ENCODE measurements around the gene ALKBH4. TPM values are rescaled to one million over a fixed set of nuclear protein-coding genes. Genes with fewer than 3 reads are reported as not detected.

Gene ALKBH4
- total and polyA plus RNA-seq, 2 donors (not counting 3 experiments of a cell fraction or from before 2014, with no cell fraction given), result 5.3 to 10.8 TPM

DNA sequence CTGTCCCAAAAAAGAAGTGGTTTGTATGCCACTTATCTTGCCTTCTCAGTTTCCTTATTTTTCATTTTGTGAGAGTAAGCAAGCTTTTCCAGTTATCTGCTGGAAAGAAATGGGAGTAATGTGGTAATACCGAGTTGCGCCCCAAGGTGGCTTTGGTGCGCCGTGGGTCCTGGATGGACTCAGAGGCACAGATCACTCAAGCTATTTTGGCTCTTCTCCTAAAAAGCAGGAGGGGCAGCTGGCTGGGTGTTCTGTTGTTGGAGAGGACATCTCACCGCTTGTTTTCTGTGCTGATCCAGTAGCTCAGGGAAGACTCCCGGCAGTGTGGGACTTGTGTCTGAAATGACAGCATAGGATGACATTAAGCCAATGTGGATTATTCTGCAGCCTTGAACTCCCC is 52.1 kb downstream of the ALKBH4 start:
- Histone ChIP-seq H3K79me2 (ENCODE audit: control insufficient read depth, insufficient read depth, low read length) (no peaks in the 10 kb centered on the region), H3K27ac (ENCODE audit: insufficient read depth, low read depth, low read length) (no peak overlapping the region), H3K27me3 (ENCODE audit: control insufficient read depth in 2 of 2, insufficient read depth in 2 of 2, low read length in 2 of 2) (no peaks in the 10 kb centered on the region), H4K20me1 (replicated peaks; ENCODE audit: control insufficient read depth, extremely low read depth, insufficient read depth, low read length) (no peaks in the 10 kb centered on the region), H3K9ac (replicated peaks; ENCODE audit: extremely low read depth, insufficient read depth, low read length) (no peak overlapping the region), H2AFZ (ENCODE audit: low read depth, low read length) (no peak overlapping the region), H3K9me3 (replicated peaks; ENCODE audit: control insufficient read depth, insufficient read depth, low read length) (no peaks in the 10 kb centered on the region), H3K4me2 (ENCODE audit: insufficient read depth, low read length) (no peak overlapping the region), H3K9me1 (replicated peaks; ENCODE audit: control insufficient read depth, extremely low read depth, insufficient read depth, low read length) (no peaks in the 10 kb centered on the region), H3K36me3 (ENCODE audit: control insufficient read depth in 2 of 2, extremely low read depth in 1 of 2, insufficient read depth in 2 of 2, low read length in 2 of 2) (peaks cover 9 to 19% of the 10 kb centered on the region in 2 experiments), H3K4me1 (ENCODE audit: control insufficient read depth, extremely low read depth, insufficient read depth, low read length) (peaks cover 7% of the 10 kb centered on the region), H3K4me3 (replicated peaks in 1 of 3; ENCODE audit: insufficient read depth in 1 of 3, low read depth in 1 of 3, low read length in 3 of 3) (no peak overlapping the region)
- FAIRE-seq, result peak; percentile 59
- dilution Hi-C loops (cut with MboI; ENCODE audit: extremely low pct_ligation_motif_present, low sequenced_read_pairs) (no loop called here), intact Hi-C loops (cut with micrococcal nuclease) (loop anchor here (1.0 kb wide), 1 partner anchor 52 kb away; the partner anchor contains the start of genes ALKBH4 and LRWD1)
- TF ChIP-seq POLR2A (IDR thresholded peaks at IDR 0.05; ENCODE audit: low read depth, low read length) (no peak), EZH2 (IDR thresholded peaks at IDR 0.05; ENCODE audit: borderline replicate concordance, low read depth, low read length, severe bottlenecking) (no peak)
- TF ChIP-seq, protein P1, sequence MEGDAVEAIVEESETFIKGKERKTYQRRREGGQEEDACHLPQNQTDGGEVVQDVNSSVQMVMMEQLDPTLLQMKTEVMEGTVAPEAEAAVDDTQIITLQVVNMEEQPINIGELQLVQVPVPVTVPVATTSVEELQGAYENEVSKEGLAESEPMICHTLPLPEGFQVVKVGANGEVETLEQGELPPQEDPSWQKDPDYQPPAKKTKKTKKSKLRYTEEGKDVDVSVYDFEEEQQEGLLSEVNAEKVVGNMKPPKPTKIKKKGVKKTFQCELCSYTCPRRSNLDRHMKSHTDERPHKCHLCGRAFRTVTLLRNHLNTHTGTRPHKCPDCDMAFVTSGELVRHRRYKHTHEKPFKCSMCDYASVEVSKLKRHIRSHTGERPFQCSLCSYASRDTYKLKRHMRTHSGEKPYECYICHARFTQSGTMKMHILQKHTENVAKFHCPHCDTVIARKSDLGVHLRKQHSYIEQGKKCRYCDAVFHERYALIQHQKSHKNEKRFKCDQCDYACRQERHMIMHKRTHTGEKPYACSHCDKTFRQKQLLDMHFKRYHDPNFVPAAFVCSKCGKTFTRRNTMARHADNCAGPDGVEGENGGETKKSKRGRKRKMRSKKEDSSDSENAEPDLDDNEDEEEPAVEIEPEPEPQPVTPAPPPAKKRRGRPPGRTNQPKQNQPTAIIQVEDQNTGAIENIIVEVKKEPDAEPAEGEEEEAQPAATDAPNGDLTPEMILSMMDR (IDR thresholded peaks at IDR 0.05; ENCODE audit: extremely low read depth in 1 of 2, insufficient read depth in 1 of 2, low read depth in 1 of 2, low read length in 2 of 2), result peak; percentile 29 to 44
- ChIA-PET POLR2A (no interaction called here), CTCF (interaction anchor here (0.7 to 2.7 kb wide), 15 partner anchors 8 to 135 kb away, joined by 3 to 11 read pairs (median 4); partner anchors contain the start of genes ALKBH4 and ORAI2)
- BruUV-seq (replicated peaks), result no TSS peak
- DNase-seq (ENCODE audit: low read depth, low spot score), result peak; percentile 38

GRCh38 chr7:102410918-102411317 is 53.7 kb downstream of the ALKBH4 start:
- POLR2A ChIA-PET, result no interaction called here
- no peak overlapping the region for H3K27ac ChIP-seq (ENCODE audit: insufficient read depth, low read depth, low read length)
- TF ChIP-seq, protein P2, sequence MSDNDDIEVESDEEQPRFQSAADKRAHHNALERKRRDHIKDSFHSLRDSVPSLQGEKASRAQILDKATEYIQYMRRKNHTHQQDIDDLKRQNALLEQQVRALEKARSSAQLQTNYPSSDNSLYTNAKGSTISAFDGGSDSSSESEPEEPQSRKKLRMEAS (IDR thresholded peaks at IDR 0.05; ENCODE audit: insufficient read depth, insufficient read length), result no peak
- TF ChIP-seq POLR2AphosphoS5 (IDR thresholded peaks at IDR 0.05; ENCODE audit: insufficient read depth, low read depth, low read length), result no peak
- no peak for TF ChIP-seq MYC (IDR thresholded peaks at IDR 0.05; ENCODE audit: low read depth, low read length)
- no peak for TF ChIP-seq GATA2 (IDR thresholded peaks at IDR 0.05; ENCODE audit: insufficient read depth, insufficient read length, low read depth, low read length)
- TF ChIP-seq POLR2A (IDR thresholded peaks at IDR 0.05; ENCODE audit: low read depth, low read length), result no peak
- TF ChIP-seq EZH2 (IDR thresholded peaks at IDR 0.05; ENCODE audit: borderline replicate concordance, low read depth, low read length, severe bottlenecking), result no peak
- no peak for TF ChIP-seq FOS (IDR thresholded peaks at IDR 0.05; ENCODE audit: borderline replicate concordance, insufficient read depth, low read length)
- no peak for TF ChIP-seq JUN (IDR thresholded peaks at IDR 0.05; ENCODE audit: borderline replicate concordance, insufficient read depth, insufficient read length, low read depth)
- TF ChIP-seq, protein P1 (IDR thresholded peaks at IDR 0.05; ENCODE audit: extremely low read depth in 1 of 2, insufficient read depth in 1 of 2, low read depth in 1 of 2, low read length in 2 of 2), result no peak
- H3K9ac ChIP-seq (replicated peaks; ENCODE audit: extremely low read depth, insufficient read depth, low read length), result no peak overlapping the region
- DNase-seq (ENCODE audit: low read depth, low spot score) (no peak), FAIRE-seq (no peak)
- H2AFZ ChIP-seq (ENCODE audit: low read depth, low read length), result no peak overlapping the region
- H3K9me1 ChIP-seq (replicated peaks; ENCODE audit: control insufficient read depth, extremely low read depth, insufficient read depth, low read length), result no peaks in the 10 kb centered on the region
- BruUV-seq (replicated peaks), result no TSS peak
- no peaks in the 10 kb centered on the region for H4K20me1 ChIP-seq (replicated peaks; ENCODE audit: control insufficient read depth, extremely low read depth, insufficient read depth, low read length)
- no peaks in the 10 kb centered on the region for H3K79me2 ChIP-seq (ENCODE audit: control insufficient read depth, insufficient read depth, low read length)
- peaks cover 13 to 25% of the 10 kb centered on the region in 2 experiments for H3K36me3 ChIP-seq (ENCODE audit: control insufficient read depth in 2 of 2, extremely low read depth in 1 of 2, insufficient read depth in 2 of 2, low read length in 2 of 2)
- CTCF ChIA-PET, result no interaction called here
- intact Hi-C loops (cut with micrococcal nuclease), result no loop called here
- no peaks in the 10 kb centered on the region for H3K9me3 ChIP-seq (replicated peaks; ENCODE audit: control insufficient read depth, insufficient read depth, low read length)
- peaks cover 6% of the 10 kb centered on the region for H3K4me1 ChIP-seq (ENCODE audit: control insufficient read depth, extremely low read depth, insufficient read depth, low read length)
- H3K4me2 ChIP-seq (ENCODE audit: insufficient read depth, low read length), result no peak overlapping the region
- dilution Hi-C loops (cut with MboI; ENCODE audit: extremely low pct_ligation_motif_present, low sequenced_read_pairs), result no loop called here
- no peaks in the 10 kb centered on the region for H3K27me3 ChIP-seq (ENCODE audit: control insufficient read depth in 2 of 2, insufficient read depth in 2 of 2, low read length in 2 of 2)
- H3K4me3 ChIP-seq (replicated peaks in 1 of 3; ENCODE audit: insufficient read depth in 1 of 3, low read depth in 1 of 3, low read length in 3 of 3), result no peak overlapping the region

Measured in endothelial cell of umbilical vein (primary cell).